Measurements from ENCODE around the gene PKD1L1. TPM values are rescaled to one million over a fixed set of nuclear protein-coding genes. Genes with fewer than 3 reads are reported as not detected.

PKD1L1 gene
- total RNA-seq, 1 donor from 2014 or later, result 0.12 TPM

GRCh38 chr7:47877336-47877735 lies 70.9 kb downstream of the PKD1L1 start:
- no peaks in the 10 kb centered on the region for H3K36me3 Mint-ChIP-seq (ENCODE audit: low read depth)
- no peaks in the 10 kb centered on the region for H3K4me1 Mint-ChIP-seq
- no peak overlapping the region for H3K4me3 Mint-ChIP-seq
- no peak for DNase-seq
- no peak overlapping the region for H3K27ac Mint-ChIP-seq
- intact Hi-C loops (cut with micrococcal nuclease), result no loop called here
- H3K9me3 Mint-ChIP-seq, result no peaks in the 10 kb centered on the region
- H3K27me3 Mint-ChIP-seq, result peaks cover 2% of the 10 kb centered on the region

DNA sequence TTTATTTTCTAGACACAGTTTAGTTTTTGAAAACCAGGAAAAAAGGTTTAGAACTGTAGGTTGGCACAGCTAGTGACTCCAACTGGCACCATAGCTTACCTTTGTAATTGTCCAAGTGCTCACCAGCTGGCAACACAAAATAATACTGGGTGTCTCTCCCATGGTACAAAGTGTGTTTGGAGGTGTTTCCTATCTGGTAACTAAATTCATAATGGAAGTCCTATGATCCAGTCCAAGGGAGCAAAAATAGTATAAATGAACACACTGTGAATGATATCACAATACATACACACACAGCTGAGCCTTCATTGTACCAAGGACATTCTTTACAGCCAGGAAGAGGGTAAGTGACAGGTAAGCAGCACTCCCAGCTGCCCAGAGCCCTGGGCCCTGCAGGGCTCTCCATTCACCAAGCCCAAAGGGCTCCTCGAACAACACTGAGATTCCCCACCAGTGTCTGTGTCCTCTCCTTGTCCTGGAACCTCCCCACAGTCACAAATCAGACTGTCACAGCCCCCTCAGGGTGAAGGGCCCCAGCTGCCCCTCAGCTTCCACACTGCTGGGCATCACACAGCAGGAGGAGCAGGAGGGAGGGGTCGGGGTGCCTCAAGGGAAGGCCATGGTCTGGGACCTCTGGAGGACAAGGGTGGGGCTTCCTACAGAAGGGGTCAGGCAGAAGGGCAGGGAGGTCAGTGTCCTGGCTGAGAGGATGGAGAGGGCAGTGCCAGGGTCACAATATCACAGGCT lies 72.1 kb downstream of the PKD1L1 start:
- Mint-ChIP-seq H3K27me3 (peaks cover 2% of the 10 kb centered on the region), H3K4me3 (no peak overlapping the region), H3K27ac (no peak overlapping the region), H3K9me3 (no peaks in the 10 kb centered on the region), H3K4me1 (no peaks in the 10 kb centered on the region), H3K36me3 (ENCODE audit: low read depth) (no peaks in the 10 kb centered on the region)
- DNase-seq, result no peak
- intact Hi-C loops (cut with micrococcal nuclease), result no loop called here

- Mint-ChIP-seq H3K27me3 (peaks cover 2% of the 10 kb centered on the region), H3K36me3 (ENCODE audit: low read depth) (no peaks in the 10 kb centered on the region), H3K4me3 (no peak overlapping the region), H3K4me1 (no peaks in the 10 kb centered on the region), H3K27ac (no peak overlapping the region), H3K9me3 (no peaks in the 10 kb centered on the region)
- intact Hi-C loops (cut with micrococcal nuclease), result no loop called here
- no peak for DNase-seq
Observed at GRCh38 chr7:47875406-47875805, 72.9 kb downstream of the PKD1L1 start.

- Mint-ChIP-seq H3K27me3 (peaks cover 5% of the 10 kb centered on the region), H3K27ac (no peak overlapping the region), H3K36me3 (ENCODE audit: low read depth) (no peaks in the 10 kb centered on the region), H3K4me3 (no peak overlapping the region), H3K4me1 (peaks cover 7% of the 10 kb centered on the region), H3K9me3 (no peaks in the 10 kb centered on the region)
- DNase-seq, result no peak
- intact Hi-C loops (cut with micrococcal nuclease), result no loop called here
Observed at GRCh38 chr7:47873762-47874161, 74.5 kb downstream of the PKD1L1 start.

DNA sequence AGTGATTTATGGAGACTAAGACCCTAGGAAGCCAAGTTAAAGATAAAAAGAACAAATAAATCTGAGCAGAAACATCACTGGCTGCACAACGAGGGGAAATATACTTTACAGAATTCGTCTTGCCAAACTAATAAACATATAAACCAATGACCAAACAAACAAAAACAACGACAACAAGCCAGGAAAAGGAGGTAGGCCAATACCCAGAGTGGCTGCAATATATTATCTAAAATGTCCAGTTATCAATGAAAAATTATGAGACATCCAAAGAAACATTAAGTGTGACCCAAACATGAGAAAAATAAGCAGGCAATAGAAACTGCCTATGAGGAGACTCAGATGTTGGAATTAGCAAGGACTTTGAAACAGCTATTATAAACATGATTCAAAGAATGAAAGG lies 81.0 kb downstream of the PKD1L1 start:
- DNase-seq, result no peak
- Mint-ChIP-seq H3K27ac (no peak overlapping the region), H3K4me3 (no peak overlapping the region), H3K27me3 (peaks cover 2% of the 10 kb centered on the region), H3K9me3 (no peaks in the 10 kb centered on the region), H3K4me1 (peaks cover 7% of the 10 kb centered on the region), H3K36me3 (ENCODE audit: low read depth) (no peaks in the 10 kb centered on the region)
- intact Hi-C loops (cut with micrococcal nuclease), result no loop called here

- no peak for DNase-seq
- no peaks in the 10 kb centered on the region for H3K9me3 Mint-ChIP-seq
- no peak overlapping the region for H3K4me3 Mint-ChIP-seq
- H3K36me3 Mint-ChIP-seq (ENCODE audit: low read depth), result no peaks in the 10 kb centered on the region
- peaks cover 2% of the 10 kb centered on the region for H3K27me3 Mint-ChIP-seq
- H3K4me1 Mint-ChIP-seq, result peaks cover 7% of the 10 kb centered on the region
- intact Hi-C loops (cut with micrococcal nuclease), result no loop called here
- H3K27ac Mint-ChIP-seq, result no peak overlapping the region
Observed at GRCh38 chr7:47866120-47866519, 82.1 kb downstream of the PKD1L1 start.

DNA sequence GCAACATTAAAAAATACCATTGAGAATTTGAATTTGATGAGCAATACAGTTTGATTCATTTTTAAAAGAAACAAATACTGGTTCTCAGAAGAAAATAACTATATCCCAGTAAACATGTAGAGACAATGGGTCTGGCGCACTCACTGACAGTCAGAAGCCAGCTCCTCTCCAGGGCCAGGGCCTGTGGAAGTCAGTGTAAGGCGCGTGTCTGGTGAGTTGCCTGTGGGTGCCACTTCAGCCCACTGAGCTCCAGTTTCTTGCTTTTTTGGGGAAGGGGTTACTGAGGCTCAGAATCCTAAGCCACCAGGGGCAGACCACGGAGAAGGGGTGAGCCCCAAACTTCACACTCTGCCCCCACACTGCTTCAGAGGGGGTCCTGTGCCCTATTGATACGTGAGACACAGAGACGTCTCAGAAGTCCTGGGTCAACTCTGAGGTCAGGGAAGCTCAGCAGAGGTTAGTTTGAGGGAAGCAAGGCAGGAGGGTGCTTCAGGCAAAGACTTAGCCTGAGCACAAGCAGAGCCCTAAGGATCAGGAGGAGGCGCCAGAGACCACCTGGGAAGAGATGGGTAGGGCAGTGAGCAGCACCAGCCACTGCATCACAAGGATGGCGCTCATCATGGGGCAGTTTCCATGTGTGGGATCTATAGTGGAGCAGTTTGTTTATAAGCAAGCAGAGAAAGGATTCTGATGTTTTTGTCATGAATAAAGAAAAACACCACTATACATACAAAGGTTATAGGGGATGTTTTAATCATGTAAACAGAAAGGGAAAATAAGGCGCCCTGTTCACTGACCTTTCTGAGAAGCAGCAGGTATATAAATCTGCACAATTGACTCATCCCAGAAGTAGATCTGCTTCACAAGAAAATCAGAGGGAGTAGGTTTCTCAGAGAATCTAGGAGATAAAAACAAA lies 95.7 kb downstream of the PKD1L1 start:
- intact Hi-C loops (cut with micrococcal nuclease), result no loop called here
- H3K4me1 Mint-ChIP-seq, result no peaks in the 10 kb centered on the region
- H3K36me3 Mint-ChIP-seq (ENCODE audit: low read depth), result no peaks in the 10 kb centered on the region
- H3K4me3 Mint-ChIP-seq, result no peak overlapping the region
- H3K27ac Mint-ChIP-seq, result no peak overlapping the region
- no peaks in the 10 kb centered on the region for H3K9me3 Mint-ChIP-seq
- peaks cover 1% of the 10 kb centered on the region for H3K27me3 Mint-ChIP-seq
- DNase-seq, result no peak

GRCh38 chr7:47847207-47847606 lies 101.1 kb downstream of the PKD1L1 start:
- Mint-ChIP-seq H3K4me3 (no peak overlapping the region), H3K27ac (no peak overlapping the region), H3K4me1 (no peaks in the 10 kb centered on the region), H3K27me3 (peaks cover 1% of the 10 kb centered on the region), H3K36me3 (ENCODE audit: low read depth) (no peaks in the 10 kb centered on the region), H3K9me3 (no peaks in the 10 kb centered on the region)
- DNase-seq, result no peak
- intact Hi-C loops (cut with micrococcal nuclease), result no loop called here

DNA sequence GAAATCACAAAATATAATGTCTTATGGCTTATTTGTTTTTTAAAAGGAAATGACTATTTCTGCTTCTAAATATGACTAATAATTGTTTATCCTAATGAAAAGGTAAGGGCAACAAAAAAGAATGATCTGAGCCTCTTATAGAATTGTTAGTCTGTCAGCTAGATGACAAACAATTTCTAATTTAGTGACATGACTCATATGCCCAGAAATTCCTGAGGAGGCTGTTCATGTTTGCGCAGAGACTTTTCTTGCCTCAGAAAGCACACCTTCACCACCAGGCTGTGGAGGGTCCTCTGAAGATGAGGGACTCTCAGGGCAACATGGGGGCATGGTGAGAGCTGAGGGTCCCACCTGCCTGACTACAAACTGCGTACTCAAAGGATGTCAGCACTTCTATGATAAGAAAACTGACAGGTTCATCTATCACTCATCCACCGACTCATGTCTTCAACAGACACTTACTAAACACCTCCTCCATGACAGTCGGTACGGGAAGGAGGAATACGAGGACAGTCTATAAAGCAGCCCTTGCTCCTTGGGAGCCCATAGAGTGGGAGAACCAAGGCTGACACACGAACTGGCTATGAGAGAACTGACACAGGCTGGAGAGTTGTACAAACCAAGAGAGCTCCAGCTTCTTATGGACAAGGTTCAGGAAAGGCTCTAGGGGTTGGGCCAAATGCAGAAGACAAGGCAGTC lies 102.0 kb downstream of the PKD1L1 start:
- no peak overlapping the region for H3K4me3 Mint-ChIP-seq
- no peak overlapping the region for H3K27ac Mint-ChIP-seq
- H3K4me1 Mint-ChIP-seq, result no peaks in the 10 kb centered on the region
- H3K9me3 Mint-ChIP-seq, result no peaks in the 10 kb centered on the region
- no peak for DNase-seq
- H3K36me3 Mint-ChIP-seq (ENCODE audit: low read depth), result no peaks in the 10 kb centered on the region
- intact Hi-C loops (cut with micrococcal nuclease), result no loop called here
- peaks cover 1% of the 10 kb centered on the region for H3K27me3 Mint-ChIP-seq

DNA sequence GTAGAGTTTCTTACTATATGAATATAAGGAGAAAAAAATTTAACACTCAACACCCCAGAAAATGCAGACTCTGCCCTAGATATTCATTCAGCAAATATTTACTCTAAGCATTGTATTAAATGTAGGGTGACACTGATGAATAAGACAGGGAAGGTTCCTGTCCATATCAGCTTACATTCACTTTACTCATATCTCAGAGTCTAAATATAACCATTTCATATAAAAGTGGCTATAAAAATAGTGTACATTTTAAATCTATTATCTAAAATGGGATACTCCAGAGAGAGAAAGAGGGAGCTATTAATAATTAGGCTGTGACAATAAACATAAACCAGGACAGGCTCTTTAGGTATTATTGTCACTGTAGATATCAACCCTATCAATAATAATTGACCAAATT lies 104.0 kb downstream of the PKD1L1 start:
- Mint-ChIP-seq H3K36me3 (ENCODE audit: low read depth) (no peaks in the 10 kb centered on the region), H3K4me3 (no peak overlapping the region), H3K9me3 (no peaks in the 10 kb centered on the region), H3K27ac (no peak overlapping the region), H3K4me1 (no peaks in the 10 kb centered on the region), H3K27me3 (no peaks in the 10 kb centered on the region)
- intact Hi-C loops (cut with micrococcal nuclease), result no loop called here
- DNase-seq, result no peak

DNA sequence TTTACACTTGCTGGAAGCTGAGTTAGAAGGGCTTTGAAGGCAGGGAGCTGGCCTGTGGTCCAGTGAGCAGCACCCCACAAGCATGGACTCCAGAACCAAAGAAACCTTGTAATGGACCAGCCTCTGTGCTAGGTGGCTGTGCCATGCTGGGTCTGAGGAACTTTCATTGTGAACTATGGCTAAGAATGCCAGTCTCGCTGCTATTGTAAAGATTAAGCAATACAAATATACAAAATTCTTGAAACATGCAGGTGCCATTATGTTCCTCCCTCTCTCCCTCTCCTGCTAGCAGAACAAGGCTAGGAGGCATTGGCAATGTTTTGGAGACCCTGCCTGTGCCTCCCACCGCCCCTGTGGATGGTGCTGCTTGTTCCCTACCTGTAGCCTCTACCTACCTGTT lies 105.0 kb downstream of the PKD1L1 start:
- Mint-ChIP-seq H3K36me3 (ENCODE audit: low read depth) (no peaks in the 10 kb centered on the region), H3K4me3 (no peak overlapping the region), H3K27ac (no peak overlapping the region), H3K4me1 (no peaks in the 10 kb centered on the region), H3K27me3 (no peaks in the 10 kb centered on the region), H3K9me3 (no peaks in the 10 kb centered on the region)
- intact Hi-C loops (cut with micrococcal nuclease), result no loop called here
- no peak for DNase-seq

DNA sequence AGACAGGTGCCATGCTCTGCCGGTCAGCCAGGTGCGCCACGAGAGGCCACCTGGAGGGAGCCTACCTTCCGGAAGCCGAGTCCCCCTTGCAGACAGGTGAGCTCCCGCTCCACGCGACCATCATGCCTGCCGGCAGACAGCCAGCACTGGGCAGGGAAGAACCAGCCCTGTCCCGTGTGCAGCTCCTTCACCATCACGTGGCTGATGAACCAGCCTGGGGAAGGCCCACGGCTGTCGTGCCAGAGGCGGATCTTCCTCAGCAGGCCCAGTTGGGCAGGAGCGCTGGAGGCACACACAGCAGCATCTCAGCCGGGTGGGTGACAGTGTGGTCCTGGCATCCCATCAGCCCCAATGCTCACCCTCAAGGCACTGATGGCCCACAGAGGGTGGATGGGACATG lies 108.9 kb downstream of the PKD1L1 start:
- intact Hi-C loops (cut with micrococcal nuclease), result no loop called here
- no peak overlapping the region for H3K4me3 Mint-ChIP-seq
- no peaks in the 10 kb centered on the region for H3K36me3 Mint-ChIP-seq (ENCODE audit: low read depth)
- DNase-seq, result no peak
- no peaks in the 10 kb centered on the region for H3K27me3 Mint-ChIP-seq
- H3K9me3 Mint-ChIP-seq, result no peaks in the 10 kb centered on the region
- no peak overlapping the region for H3K27ac Mint-ChIP-seq
- H3K4me1 Mint-ChIP-seq, result no peaks in the 10 kb centered on the region

DNA sequence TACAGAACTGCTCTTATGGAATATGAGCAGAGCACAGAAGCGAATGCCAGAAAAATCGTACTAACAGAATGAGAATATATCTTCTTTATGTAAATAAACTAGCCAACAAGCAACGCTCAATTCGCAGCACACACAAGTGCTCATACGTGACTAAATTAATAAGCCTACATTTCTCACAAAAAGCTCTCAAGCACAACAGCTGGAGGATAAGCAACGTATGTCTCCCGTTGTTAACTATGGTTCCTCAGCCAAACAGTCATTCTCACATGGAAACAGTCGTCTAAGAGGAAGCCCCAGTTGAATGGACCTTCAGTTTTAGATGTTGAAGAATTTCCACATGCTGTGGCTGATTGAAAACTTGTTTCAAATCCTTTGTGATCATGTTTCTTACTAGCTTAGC lies 110.4 kb downstream of the PKD1L1 start:
- H3K4me3 Mint-ChIP-seq, result no peak overlapping the region
- no peaks in the 10 kb centered on the region for H3K27me3 Mint-ChIP-seq
- H3K4me1 Mint-ChIP-seq, result no peaks in the 10 kb centered on the region
- no peak for DNase-seq
- H3K27ac Mint-ChIP-seq, result no peak overlapping the region
- no peaks in the 10 kb centered on the region for H3K9me3 Mint-ChIP-seq
- H3K36me3 Mint-ChIP-seq (ENCODE audit: low read depth), result no peaks in the 10 kb centered on the region
- intact Hi-C loops (cut with micrococcal nuclease), result no loop called here

All from activated CD4-positive, alpha-beta T cell treated with anti-CD3 and anti-CD28 coated beads, Interleukin-2, amount 10 ng/mL, durations not matched to agents 24 days and 14 days (primary cell).